ENCODE data around the gene TNFRSF21.

Gene TNFRSF21

DNA sequence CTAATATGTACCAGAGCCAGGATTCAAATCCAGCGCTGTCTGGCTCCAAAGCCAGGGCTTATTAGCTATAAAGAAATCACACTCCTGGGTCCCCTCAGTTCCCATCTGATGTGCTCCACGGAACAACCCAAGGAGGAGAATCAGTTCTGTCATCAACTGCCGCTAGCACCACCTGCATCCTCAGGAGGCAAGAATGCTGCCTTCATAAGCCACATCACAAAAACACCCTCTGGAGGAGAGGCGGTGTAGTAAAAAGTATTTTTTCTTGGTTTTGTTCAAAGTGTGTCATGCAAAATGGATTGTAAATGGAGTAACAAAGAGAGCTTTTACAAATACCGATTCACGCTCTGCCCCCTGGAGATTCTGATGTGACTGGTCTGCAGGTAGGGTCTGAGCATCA lies 57.1 kb downstream of the TNFRSF21 start:
- H3K4me1 ChIP-seq (ENCODE audit: control insufficient read depth, insufficient read depth, low read length) = peaks cover 17% of the 10 kb centered on the region
- no peak overlapping the region for H3K9ac ChIP-seq (ENCODE audit: low read length)
- peaks cover 46% of the 10 kb centered on the region for H3K36me3 ChIP-seq (ENCODE audit: control insufficient read depth, insufficient read depth, low read length)
- no peak overlapping the region for H3K27ac ChIP-seq (ENCODE audit: low read depth, low read length)
- H3K4me3 ChIP-seq (ENCODE audit: low read depth, low read length) = no peak overlapping the region
- H3K9me3 ChIP-seq (ENCODE audit: control insufficient read depth, insufficient read depth, low read depth, low read length) = no peaks in the 10 kb centered on the region
- H3K27me3 ChIP-seq (ENCODE audit: control insufficient read depth, insufficient read depth, low read length) = no peaks in the 10 kb centered on the region

DNA sequence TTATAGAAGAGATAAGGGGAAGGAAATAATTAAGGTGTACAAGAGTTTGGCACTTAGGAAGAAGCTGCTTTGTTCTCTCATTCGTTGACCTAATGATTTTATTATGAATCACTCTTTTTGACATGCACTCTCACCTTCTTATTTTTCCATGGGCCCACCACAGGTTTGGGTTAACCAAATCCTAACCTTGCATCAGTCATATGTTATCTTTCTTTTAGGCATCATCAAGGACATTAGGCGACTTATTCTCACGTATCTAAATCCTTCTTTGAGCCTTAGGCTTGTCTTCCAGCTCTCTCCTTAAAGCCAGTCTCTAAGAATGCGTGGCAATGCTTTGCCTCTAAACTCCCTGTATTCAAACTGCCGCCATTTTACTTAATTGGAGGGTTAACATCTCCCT lies 58.3 kb downstream of the TNFRSF21 start:
- H3K9ac ChIP-seq (ENCODE audit: low read length) = no peak overlapping the region
- H3K27ac ChIP-seq (ENCODE audit: low read depth, low read length) = no peak overlapping the region
- no peaks in the 10 kb centered on the region for H3K9me3 ChIP-seq (ENCODE audit: control insufficient read depth, insufficient read depth, low read depth, low read length)
- no peak overlapping the region for H3K4me3 ChIP-seq (ENCODE audit: low read depth, low read length)
- peaks cover 15% of the 10 kb centered on the region for H3K4me1 ChIP-seq (ENCODE audit: control insufficient read depth, insufficient read depth, low read length)
- H3K36me3 ChIP-seq (ENCODE audit: control insufficient read depth, insufficient read depth, low read length) = peaks cover 43% of the 10 kb centered on the region
- H3K27me3 ChIP-seq (ENCODE audit: control insufficient read depth, insufficient read depth, low read length) = no peaks in the 10 kb centered on the region

DNA sequence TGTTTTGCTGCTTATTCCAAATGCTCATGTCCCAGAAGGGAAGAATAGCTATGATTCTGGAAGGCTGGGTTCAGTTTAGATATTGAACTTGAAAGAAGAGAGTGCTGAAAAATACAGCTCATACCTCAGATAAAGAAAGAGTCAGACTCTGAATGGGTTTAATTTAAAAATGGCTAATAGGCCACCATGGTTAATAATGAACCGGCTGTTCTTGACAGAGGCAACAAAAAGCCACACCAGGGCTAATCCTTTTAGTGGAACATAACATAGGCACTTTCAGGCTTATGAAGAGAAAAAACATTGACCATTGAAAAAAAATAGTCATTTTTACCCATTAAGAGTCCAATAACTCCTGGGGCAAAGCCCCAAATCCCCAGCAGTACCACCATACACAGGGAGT lies 59.4 kb downstream of the TNFRSF21 start:
- Histone ChIP-seq H3K9me3 (ENCODE audit: control insufficient read depth, insufficient read depth, low read depth, low read length) (no peaks in the 10 kb centered on the region), H3K27ac (ENCODE audit: low read depth, low read length) (no peak overlapping the region), H3K4me3 (ENCODE audit: low read depth, low read length) (no peak overlapping the region), H3K4me1 (ENCODE audit: control insufficient read depth, insufficient read depth, low read length) (peaks cover 23% of the 10 kb centered on the region), H3K36me3 (ENCODE audit: control insufficient read depth, insufficient read depth, low read length) (peaks cover 42% of the 10 kb centered on the region), H3K27me3 (ENCODE audit: control insufficient read depth, insufficient read depth, low read length) (no peaks in the 10 kb centered on the region), H3K9ac (ENCODE audit: low read length) (no peak overlapping the region)

DNA sequence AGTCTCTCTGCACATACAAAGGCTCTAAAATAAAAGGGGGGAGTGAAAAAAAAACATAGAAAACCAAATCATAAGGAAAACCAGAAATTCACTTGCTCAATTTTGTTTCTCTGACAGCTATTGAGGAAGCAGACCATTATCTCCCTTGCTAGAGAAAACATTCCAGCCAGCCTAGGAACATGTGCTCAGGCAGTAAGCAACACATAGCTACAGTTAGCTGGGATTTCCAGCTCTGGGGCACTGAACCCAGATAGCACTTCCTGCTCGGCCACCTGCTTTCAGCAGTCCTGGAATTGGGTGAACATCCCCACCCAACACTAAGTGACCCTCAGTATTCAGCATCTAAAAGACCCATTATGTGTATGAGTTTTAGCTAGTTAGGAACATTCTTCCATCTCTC lies 61.3 kb downstream of the TNFRSF21 start:
- H3K27ac ChIP-seq (ENCODE audit: low read depth, low read length) = no peak overlapping the region

DNA sequence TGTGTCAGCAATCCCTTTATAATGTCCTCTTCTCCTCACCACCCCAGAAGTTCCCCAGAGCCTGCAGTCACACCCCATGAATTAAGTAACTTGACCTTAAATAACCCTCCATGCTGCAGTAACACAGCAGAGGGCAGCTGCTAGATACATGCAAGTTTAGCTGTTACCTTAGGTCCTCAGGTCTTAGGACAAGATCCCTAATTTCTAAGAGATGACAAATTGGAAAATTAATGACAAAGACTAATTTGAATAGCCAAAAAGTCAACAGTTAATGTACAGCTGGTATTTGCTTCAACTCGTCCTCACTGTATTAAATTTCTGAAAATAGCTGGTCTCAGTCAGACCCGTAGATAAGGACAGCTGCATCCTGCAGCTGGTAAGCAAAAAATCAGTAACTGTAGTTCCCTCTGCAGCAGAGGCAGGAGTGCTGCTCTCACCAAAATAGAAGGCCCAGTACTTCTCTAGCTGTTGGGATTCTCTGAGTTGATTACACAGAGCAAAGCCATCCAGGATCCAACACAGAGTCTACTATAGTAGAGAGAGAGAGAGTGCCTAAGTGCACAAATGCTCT lies 62.4 kb downstream of the TNFRSF21 start:
- peaks cover 35% of the 10 kb centered on the region for H3K4me1 ChIP-seq (ENCODE audit: control insufficient read depth, insufficient read depth, low read length)
- H3K9me3 ChIP-seq (ENCODE audit: control insufficient read depth, insufficient read depth, low read depth, low read length) = no peaks in the 10 kb centered on the region
- H3K36me3 ChIP-seq (ENCODE audit: control insufficient read depth, insufficient read depth, low read length) = peaks cover 19% of the 10 kb centered on the region
- H3K27me3 ChIP-seq (ENCODE audit: control insufficient read depth, insufficient read depth, low read length) = no peaks in the 10 kb centered on the region
- H3K27ac ChIP-seq (ENCODE audit: low read depth, low read length) = no peak overlapping the region
- H3K9ac ChIP-seq (ENCODE audit: low read length) = no peak overlapping the region
- no peak overlapping the region for H3K4me3 ChIP-seq (ENCODE audit: low read depth, low read length)

More for the DNA sequence above, 61.3 kb downstream of the TNFRSF21 start:
- H3K4me1 ChIP-seq (ENCODE audit: control insufficient read depth, insufficient read depth, low read length) = peaks cover 24% of the 10 kb centered on the region
- H3K9ac ChIP-seq (ENCODE audit: low read length) = no peak overlapping the region
- no peaks in the 10 kb centered on the region for H3K27me3 ChIP-seq (ENCODE audit: control insufficient read depth, insufficient read depth, low read length)
- no peak overlapping the region for H3K4me3 ChIP-seq (ENCODE audit: low read depth, low read length)
- peaks cover 30% of the 10 kb centered on the region for H3K36me3 ChIP-seq (ENCODE audit: control insufficient read depth, insufficient read depth, low read length)
- no peaks in the 10 kb centered on the region for H3K9me3 ChIP-seq (ENCODE audit: control insufficient read depth, insufficient read depth, low read depth, low read length)

DNA sequence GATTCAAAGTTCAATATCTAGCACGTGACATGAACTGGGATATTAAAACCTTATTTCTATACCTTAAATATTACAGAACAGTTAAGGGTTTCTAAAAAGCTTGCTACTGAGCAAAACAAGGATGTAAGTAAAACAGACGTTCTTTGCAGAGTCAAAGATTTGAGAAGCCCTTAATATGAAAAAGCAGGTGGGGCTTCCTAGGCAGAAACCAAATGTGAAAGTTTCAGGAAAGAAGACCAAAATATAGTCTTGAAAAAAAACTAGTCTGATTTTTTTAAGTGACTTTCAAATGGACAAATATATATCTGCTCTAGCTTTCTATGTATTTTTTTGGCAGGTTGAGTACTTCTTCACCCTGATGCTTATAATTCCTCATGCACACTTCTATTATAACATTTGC lies 63.2 kb downstream of the TNFRSF21 start:
- H3K4me1 ChIP-seq (ENCODE audit: control insufficient read depth, insufficient read depth, low read length) = peaks cover 42% of the 10 kb centered on the region
- H3K36me3 ChIP-seq (ENCODE audit: control insufficient read depth, insufficient read depth, low read length) = peaks cover 13% of the 10 kb centered on the region
- no peaks in the 10 kb centered on the region for H3K9me3 ChIP-seq (ENCODE audit: control insufficient read depth, insufficient read depth, low read depth, low read length)
- no peak overlapping the region for H3K4me3 ChIP-seq (ENCODE audit: low read depth, low read length)
- no peak overlapping the region for H3K27ac ChIP-seq (ENCODE audit: low read depth, low read length)
- H3K9ac ChIP-seq (ENCODE audit: low read length) = no peak overlapping the region
- H3K27me3 ChIP-seq (ENCODE audit: control insufficient read depth, insufficient read depth, low read length) = no peaks in the 10 kb centered on the region

DNA sequence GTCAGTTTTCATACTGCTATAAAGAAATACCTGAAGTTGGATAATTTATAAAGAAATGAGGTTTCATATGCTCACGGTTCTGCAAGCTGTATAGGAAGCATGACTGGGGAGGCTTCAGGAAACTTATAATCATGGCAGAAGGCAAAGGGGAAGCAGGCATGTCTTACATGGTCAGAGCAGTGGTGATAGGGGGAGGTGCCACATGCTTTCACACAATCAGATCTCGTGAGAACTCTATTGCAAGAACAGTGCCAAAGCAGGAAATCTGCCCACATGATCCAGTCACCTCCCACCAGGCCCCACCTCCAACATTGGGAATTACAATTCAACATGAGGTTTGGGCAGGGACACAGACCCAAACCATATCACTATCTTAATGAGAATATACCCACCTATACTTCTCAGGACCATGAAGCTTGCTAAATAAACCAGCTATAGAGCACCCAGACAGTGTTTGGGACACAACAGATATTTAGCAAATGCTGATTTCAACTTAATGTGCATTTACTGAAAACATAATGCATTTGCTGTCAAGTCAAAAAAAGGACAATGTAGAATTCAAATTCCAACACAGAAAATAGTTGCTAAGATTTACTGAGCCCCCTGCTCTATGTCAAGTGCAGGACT lies 63.8 kb downstream of the TNFRSF21 start:
- H3K9me3 ChIP-seq (ENCODE audit: control insufficient read depth, insufficient read depth, low read depth, low read length) = no peaks in the 10 kb centered on the region
- H3K27me3 ChIP-seq (ENCODE audit: control insufficient read depth, insufficient read depth, low read length) = no peaks in the 10 kb centered on the region
- H3K9ac ChIP-seq (ENCODE audit: low read length) = no peak overlapping the region
- peaks cover 6% of the 10 kb centered on the region; the same call in 1 of the 2 replicates for H3K36me3 ChIP-seq (ENCODE audit: control insufficient read depth, insufficient read depth, low read length)
- no peak overlapping the region for H3K27ac ChIP-seq (ENCODE audit: low read depth, low read length)
- no peak overlapping the region for H3K4me3 ChIP-seq (ENCODE audit: low read depth, low read length)
- peaks cover 42% of the 10 kb centered on the region for H3K4me1 ChIP-seq (ENCODE audit: control insufficient read depth, insufficient read depth, low read length)

DNA sequence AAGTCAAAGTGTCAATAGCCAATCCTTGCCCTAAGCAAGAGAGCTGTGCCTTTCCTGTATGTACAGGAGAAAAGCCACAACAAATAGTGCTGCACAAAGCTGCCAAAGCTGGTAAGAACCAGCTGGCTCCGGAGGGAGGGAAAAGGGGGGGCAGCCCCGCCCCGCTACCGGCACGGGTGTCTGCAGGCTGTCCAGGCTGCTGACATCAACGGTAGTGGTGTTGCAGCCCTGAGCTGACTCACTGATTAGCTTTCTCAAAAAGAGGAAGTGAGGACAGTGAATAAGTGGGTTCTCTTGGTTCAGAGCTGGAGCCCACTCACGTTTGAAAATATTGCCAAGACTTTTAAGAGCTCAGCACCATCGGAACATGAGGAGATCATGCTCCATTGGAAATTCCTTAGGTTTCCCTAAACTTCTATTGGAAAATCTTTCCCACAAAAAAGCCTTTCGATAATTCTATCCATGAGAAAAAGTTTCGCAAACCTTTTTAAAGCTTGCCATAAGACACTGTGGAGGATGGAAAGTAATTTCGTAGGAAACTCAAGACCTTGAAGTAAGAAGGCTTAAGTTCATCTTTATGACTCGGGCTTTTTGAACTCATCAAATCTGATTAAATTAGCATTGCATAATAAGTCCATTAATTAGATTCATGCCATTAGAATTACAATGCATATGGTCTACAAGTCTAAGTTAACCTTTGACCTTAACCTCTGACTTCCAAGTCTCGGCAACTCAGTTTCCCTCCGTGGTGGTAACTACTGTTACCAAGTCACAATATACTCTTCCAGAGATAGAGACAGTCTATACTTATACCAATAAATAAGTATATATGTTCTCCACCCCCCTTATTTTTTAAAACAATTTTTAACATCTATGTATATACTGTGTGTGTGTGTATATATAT lies 67.0 kb downstream of the TNFRSF21 start:
- Histone ChIP-seq H3K4me1 (ENCODE audit: control insufficient read depth, insufficient read depth, low read length) (peaks cover 33% of the 10 kb centered on the region), H3K4me3 (ENCODE audit: low read depth, low read length) (no peak overlapping the region), H3K9me3 (ENCODE audit: control insufficient read depth, insufficient read depth, low read depth, low read length) (no peaks in the 10 kb centered on the region), H3K36me3 (ENCODE audit: control insufficient read depth, insufficient read depth, low read length) (peaks cover 9% of the 10 kb centered on the region), H3K27ac (ENCODE audit: low read depth, low read length) (peak overlapping the region; percentile 22; the same call in 1 of the 2 replicates), H3K27me3 (ENCODE audit: control insufficient read depth, insufficient read depth, low read length) (no peaks in the 10 kb centered on the region), H3K9ac (ENCODE audit: low read length) (peak overlapping the region; percentile 5)

DNA sequence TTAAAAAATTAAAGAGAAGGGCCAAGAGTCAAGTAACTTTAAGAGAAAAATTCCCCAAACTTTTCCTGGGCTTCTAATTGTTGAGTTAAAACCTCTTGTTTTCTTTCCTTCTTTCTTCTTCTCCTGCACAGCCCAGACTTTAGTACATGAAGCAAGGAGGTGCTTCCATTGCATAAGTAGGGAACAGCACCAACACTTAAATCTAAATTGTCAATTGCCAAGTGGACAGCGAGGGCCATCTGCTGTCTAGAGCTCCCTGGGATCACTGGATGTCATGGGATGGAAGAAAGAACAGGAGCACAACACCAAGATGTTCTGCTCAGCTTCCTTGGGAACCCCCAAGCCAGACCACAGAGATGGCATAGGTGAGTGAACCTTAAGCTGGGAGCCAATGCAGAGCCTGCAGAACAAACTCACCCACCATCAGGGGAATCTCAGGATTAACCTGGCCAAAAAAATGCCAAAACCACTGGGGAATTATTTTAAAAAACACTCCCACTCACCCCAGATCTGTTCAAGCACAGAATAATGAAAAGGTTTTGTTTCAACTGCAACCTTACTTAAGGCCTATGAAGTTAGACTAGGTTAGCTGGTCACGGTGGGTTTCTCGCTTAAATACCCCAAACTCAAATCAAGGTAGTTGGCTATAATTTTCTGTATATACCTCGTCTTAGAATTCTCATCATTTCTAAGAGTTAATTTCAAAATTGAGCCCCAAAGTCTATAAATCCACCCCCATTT lies 67.8 kb downstream of the TNFRSF21 start:
- Histone ChIP-seq H3K9ac (ENCODE audit: low read length) (peak overlapping the region; percentile 5), H3K36me3 (ENCODE audit: control insufficient read depth, insufficient read depth, low read length) (peaks cover 9% of the 10 kb centered on the region), H3K27ac (ENCODE audit: low read depth, low read length) (peak overlapping the region; percentile 22; the same call in 1 of the 2 replicates), H3K27me3 (ENCODE audit: control insufficient read depth, insufficient read depth, low read length) (no peaks in the 10 kb centered on the region), H3K4me1 (ENCODE audit: control insufficient read depth, insufficient read depth, low read length) (peaks cover 32% of the 10 kb centered on the region), H3K9me3 (ENCODE audit: control insufficient read depth, insufficient read depth, low read depth, low read length) (no peaks in the 10 kb centered on the region), H3K4me3 (ENCODE audit: low read depth, low read length) (no peak overlapping the region)

DNA sequence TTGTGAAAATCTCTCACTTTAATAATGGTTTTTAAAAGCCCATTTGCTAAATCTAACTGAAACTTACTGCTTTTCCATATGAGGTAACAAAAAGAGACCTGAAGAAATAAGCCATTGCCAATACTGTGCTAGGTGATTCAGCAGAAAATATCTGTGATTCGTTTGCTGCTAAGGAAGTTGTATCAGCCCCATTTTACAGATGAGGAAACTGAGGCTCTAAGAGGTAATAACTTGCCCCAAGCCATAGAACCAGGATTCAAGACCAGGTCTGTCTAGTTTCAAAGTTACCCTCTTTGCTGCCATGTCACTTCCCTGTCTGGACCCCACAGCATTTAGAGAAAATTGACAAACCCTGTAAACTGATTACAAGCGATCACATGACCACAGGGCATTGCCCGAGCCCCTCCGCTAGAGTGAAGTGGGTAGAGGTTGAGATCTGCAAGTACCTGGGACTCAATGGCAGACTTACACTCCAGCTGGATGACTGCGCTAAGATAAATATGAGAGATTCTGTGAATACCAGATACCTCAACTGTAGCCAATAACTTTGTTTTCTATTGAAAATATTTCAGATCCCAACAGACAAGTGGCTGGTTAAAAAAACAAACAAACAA lies 69.3 kb downstream of the TNFRSF21 start:
- H3K27ac ChIP-seq (ENCODE audit: low read depth, low read length) = no peak overlapping the region
- no peak overlapping the region for H3K9ac ChIP-seq (ENCODE audit: low read length)
- H3K27me3 ChIP-seq (ENCODE audit: control insufficient read depth, insufficient read depth, low read length) = no peaks in the 10 kb centered on the region
- no peak overlapping the region for H3K4me3 ChIP-seq (ENCODE audit: low read depth, low read length)
- peaks cover 9% of the 10 kb centered on the region for H3K36me3 ChIP-seq (ENCODE audit: control insufficient read depth, insufficient read depth, low read length)
- H3K9me3 ChIP-seq (ENCODE audit: control insufficient read depth, insufficient read depth, low read depth, low read length) = no peaks in the 10 kb centered on the region
- peaks cover 38% of the 10 kb centered on the region for H3K4me1 ChIP-seq (ENCODE audit: control insufficient read depth, insufficient read depth, low read length)
